ENCODE measurements around the gene ZBTB49. TPM values are rescaled to one million over a fixed set of nuclear protein-coding genes. Genes with fewer than 3 reads are reported as not detected.

ZBTB49 gene
- total and polyA plus RNA-seq, 2 of the 13 experiments (the other 11 are each of a cell fraction or from before 2014, with no cell fraction given): 3.3 to 4.3 TPM

DNA sequence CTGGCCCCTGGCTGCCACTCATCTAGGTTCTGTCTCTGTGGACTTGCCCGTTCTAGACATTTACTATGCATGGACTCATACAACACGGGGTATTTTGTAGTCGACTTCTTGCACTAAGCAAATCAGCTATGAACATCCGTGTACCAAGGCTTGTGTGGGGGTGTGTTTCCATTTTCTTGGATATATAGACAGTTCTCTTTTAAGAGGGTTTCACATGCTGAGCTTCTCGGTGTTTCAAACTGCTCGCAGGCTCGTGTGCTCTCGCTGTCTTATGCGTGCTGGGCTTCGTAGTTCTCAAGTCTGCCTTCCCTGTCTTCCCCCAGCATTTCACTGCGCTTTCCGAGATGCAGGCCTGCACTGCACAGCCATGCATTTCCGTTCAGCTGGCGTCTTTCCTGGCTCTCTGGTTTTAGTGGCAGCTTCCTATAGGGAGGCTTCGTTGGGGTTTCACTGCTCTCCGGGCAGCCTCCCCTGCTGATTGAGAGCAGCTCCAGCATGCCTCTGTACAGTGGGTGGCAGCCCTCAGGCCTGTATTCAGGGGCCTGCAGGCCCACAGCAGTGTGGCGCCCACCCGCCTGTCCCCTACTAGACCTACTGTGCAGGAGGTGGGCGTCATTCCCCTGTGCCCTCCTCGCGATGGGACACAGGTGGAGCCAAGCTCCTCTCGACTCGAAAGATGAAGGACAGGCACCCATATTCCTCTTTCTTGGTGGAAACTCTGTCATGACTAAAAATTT lies 27.6 kb downstream of the ZBTB49 start (continued):
- TF ChIP-seq, protein P1, sequence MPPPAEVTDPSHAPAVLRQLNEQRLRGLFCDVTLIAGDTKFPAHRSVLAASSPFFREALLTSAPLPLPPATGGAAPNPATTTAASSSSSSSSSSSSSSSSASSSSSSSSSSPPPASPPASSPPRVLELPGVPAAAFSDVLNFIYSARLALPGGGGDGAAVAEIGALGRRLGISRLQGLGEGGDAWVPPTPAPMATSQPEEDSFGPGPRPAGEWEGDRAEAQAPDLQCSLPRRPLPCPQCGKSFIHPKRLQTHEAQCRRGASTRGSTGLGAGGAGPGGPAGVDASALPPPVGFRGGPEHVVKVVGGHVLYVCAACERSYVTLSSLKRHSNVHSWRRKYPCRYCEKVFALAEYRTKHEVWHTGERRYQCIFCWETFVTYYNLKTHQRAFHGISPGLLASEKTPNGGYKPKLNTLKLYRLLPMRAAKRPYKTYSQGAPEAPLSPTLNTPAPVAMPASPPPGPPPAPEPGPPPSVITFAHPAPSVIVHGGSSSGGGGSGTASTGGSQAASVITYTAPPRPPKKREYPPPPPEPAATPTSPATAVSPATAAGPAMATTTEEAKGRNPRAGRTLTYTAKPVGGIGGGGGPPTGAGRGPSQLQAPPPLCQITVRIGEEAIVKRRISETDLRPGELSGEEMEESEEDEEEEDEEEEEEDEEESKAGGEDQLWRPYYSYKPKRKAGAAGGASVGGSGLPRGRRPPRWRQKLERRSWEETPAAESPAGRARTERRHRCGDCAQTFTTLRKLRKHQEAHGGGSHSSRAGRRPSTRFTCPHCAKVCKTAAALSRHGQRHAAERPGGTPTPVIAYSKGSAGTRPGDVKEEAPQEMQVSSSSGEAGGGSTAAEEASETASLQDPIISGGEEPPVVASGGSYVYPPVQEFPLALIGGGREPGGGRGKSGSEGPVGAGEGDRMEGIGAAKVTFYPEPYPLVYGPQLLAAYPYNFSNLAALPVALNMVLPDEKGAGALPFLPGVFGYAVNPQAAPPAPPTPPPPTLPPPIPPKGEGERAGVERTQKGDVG (CRISPR knock-in tag; IDR thresholded peaks at IDR 0.05; ENCODE audit: borderline replicate concordance): no peak
- TF ChIP-seq SP140L (CRISPR knock-in tag; IDR thresholded peaks at IDR 0.05; ENCODE audit: borderline replicate concordance) (no peak), ZBTB7A (CRISPR knock-in tag; IDR thresholded peaks at IDR 0.05) (no peak), SOX13 (IDR thresholded peaks at IDR 0.05) (no peak), SOX13 (CRISPR knock-in tag; conservative IDR thresholded peaks at IDR 0.05 in 1 of 2, IDR thresholded peaks at IDR 0.05 in 1 of 2) (no peak), HNRNPH1 (optimal IDR thresholded peaks at IDR 0.05; ENCODE audit: low read depth, low read length) (no peak), NR2F6 (IDR thresholded peaks at IDR 0.05) (no peak), NR2F6 (CRISPR knock-in tag; IDR thresholded peaks at IDR 0.05) (no peak), IKZF1 (IDR thresholded peaks at IDR 0.05) (no peak), LCORL (IDR thresholded peaks at IDR 0.05) (no peak), LCORL (CRISPR knock-in tag; IDR thresholded peaks at IDR 0.05) (no peak), ZFP36L2 (CRISPR knock-in tag; IDR thresholded peaks at IDR 0.05) (no peak)

GRCh38 chr4:4320528-4320927 lies 30.5 kb downstream of the ZBTB49 start:
- ChIA-PET POLR2A (no interaction called here), CTCF (ENCODE audit: low intra/inter-chr PET ratio, low total read pairs) (no interaction called here)
- in situ Hi-C loops (cut with HindIII; ENCODE audit: extremely low pct_ligation_motif_present, low pct_unique_long_range_greater_than_20kb) (no loop called here), intact Hi-C loops (cut with micrococcal nuclease; ENCODE audit: unreplicated experiment) (no loop called here)
- Histone ChIP-seq H3K9ac (ENCODE audit: insufficient read depth, low read depth, low read length) (no peak overlapping the region), H3K4me1 (ENCODE audit: insufficient read depth, low read length) (peaks cover 18% of the 10 kb centered on the region), H3K79me2 (ENCODE audit: insufficient read depth, low read length) (no peaks in the 10 kb centered on the region), H3K9me3 (ENCODE audit: low read length) (no peaks in the 10 kb centered on the region), H4K20me1 (ENCODE audit: insufficient read depth, low read length) (no peaks in the 10 kb centered on the region), H2AFZ (ENCODE audit: low read length) (no peak overlapping the region), H3K4me2 (ENCODE audit: low read depth, low read length) (no peak overlapping the region), H3K4me3 (replicated peaks in 1 of 3; ENCODE audit: insufficient read depth in 1 of 3, low read depth in 2 of 3, low read length in 3 of 3) (no peak overlapping the region), H3K27me3 (ENCODE audit: control insufficient read depth in 1 of 2, insufficient read depth in 2 of 2, low read length in 2 of 2) (no peaks in the 10 kb centered on the region), H3K36me3 (replicated peaks in 1 of 2; ENCODE audit: control insufficient read depth in 1 of 2, insufficient read depth in 2 of 2, low read length in 2 of 2) (peaks cover 11 to 30% of the 10 kb centered on the region in 2 experiments; a peak in 4 of 5 replicates), H3K27ac (ENCODE audit: extremely low read length, insufficient read depth, low read length) (no peak overlapping the region)
- no TSS peak for BruUV-seq (replicated peaks)
- TF ChIP-seq ZNF138 (CRISPR knock-in tag; IDR thresholded peaks at IDR 0.05; ENCODE audit: low read depth): no peak
- no peak for TF ChIP-seq RARG (CRISPR knock-in tag; IDR thresholded peaks at IDR 0.05; ENCODE audit: low read depth)
- no peak for TF ChIP-seq IRX3 (CRISPR knock-in tag; IDR thresholded peaks at IDR 0.05; ENCODE audit: borderline replicate concordance, low read depth)
- TF ChIP-seq ZNF891 (CRISPR knock-in tag; IDR thresholded peaks at IDR 0.05): no peak
- TF ChIP-seq, protein P2, sequence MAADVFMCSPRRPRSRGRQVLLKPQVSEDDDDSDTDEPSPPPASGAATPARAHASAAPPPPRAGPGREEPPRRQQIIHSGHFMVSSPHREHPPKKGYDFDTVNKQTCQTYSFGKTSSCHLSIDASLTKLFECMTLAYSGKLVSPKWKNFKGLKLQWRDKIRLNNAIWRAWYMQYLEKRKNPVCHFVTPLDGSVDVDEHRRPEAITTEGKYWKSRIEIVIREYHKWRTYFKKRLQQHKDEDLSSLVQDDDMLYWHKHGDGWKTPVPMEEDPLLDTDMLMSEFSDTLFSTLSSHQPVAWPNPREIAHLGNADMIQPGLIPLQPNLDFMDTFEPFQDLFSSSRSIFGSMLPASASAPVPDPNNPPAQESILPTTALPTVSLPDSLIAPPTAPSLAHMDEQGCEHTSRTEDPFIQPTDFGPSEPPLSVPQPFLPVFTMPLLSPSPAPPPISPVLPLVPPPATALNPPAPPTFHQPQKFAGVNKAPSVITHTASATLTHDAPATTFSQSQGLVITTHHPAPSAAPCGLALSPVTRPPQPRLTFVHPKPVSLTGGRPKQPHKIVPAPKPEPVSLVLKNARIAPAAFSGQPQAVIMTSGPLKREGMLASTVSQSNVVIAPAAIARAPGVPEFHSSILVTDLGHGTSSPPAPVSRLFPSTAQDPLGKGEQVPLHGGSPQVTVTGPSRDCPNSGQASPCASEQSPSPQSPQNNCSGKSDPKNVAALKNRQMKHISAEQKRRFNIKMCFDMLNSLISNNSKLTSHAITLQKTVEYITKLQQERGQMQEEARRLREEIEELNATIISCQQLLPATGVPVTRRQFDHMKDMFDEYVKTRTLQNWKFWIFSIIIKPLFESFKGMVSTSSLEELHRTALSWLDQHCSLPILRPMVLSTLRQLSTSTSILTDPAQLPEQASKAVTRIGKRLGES (CRISPR knock-in tag; IDR thresholded peaks at IDR 0.05; ENCODE audit: borderline replicate concordance): no peak
- ATAC-seq (no peak), DNase-seq (ENCODE audit: low spot score) (no peak), FAIRE-seq (no peak)
- 96% methylated on average over 12 of the region's 15 CpGs for WGBS (ENCODE audit: low lambda C conversion rate)
